Erythroblast (primary cell): ENCODE results near the gene ZNF599.

Source experiments
- GATA1 ChIP-seq: IDR thresholded peaks from 2 replicates; pipeline ENCODE4 v1.6.1; 2011; ENCODE audit warnings: low read depth, mild to moderate bottlenecking, control low read depth, low read length, moderate library complexity
- POLR2A ChIP-seq: IDR thresholded peaks from 2 replicates; pipeline ENCODE4 v1.6.1; 2011; ENCODE audit warnings: mild to moderate bottlenecking, low read length

DNA sequence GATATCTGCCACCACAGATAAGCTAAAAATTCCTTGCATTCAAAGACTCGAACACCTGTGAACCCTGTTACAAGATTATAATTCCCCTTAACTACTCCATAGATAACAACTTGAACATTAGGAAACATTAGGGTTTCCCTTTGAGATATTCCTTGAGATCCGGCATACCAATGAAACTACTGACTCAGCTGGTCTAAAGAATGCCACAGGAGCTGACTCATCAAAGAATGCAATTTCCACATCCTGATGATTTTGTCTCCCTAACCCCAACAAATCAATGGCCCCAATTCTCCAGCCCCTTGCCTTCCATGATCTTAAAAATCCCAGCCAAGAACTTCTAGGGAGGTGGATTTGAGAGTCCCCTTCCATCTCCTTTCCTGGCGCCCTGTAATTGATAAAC is 35.6 kb upstream of the ZNF599 start:
- TF ChIP-seq POLR2A (no peak), GATA1 (no peak)
